Stomach (tissue), 4 donors: ENCODE data around the gene DCST2.

Experiments
- EP300 ChIP-seq: sonication (generic); formaldehyde crosslinking; IDR thresholded peaks from one replicate; pipeline ENCODE4 v1.6.1; 2017; ENCODE audit warnings: antibody characterized with exemption
- POLR2A ChIP-seq, 4 donors: fragments of 450-650 bp; IDR thresholded peaks; one replicate each; pipeline ENCODE4 v1.6.1; 2016; ENCODE audit warnings: antibody characterized with exemption in 4 of 4, control low read depth in 2 of 4, mild to moderate bottlenecking in 1 of 4, moderate library complexity in 1 of 4
- TF ChIP-seq, protein P1 (sequence below), 7 experiments: fragments of 450-650 bp in 4 of 7; fragments of 200-600 bp in 3 of 7; sonication (generic) in 3 of 7; IDR thresholded peaks; one replicate each; pipeline ENCODE4 v1.5.1; 2016 to 2019; ENCODE audit warnings: antibody characterized with exemption in 7 of 7, control low read depth in 2 of 7, mild to moderate bottlenecking in 1 of 7

DNA sequence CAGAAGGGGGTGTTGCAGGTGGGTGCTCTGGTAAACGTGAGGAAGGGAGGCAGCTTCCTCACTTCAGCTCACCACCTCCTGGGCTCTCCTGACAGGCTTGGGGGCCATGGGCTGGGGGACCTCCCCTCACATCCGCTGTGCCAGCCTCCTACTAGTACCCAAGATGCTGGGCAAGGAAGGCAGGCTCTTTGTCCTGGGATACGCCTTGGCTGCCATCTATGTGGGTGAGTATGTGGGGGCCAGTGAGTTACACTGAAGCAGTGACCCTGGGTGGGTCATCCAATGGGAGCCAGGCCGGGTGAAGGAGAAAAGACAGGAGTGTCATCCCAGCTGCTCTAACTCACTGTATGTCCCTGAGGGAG lies 5.7 kb upstream of the DCST2 start:
- TF ChIP-seq POLR2A (IDR thresholded peaks at IDR 0.05) (no peak), EP300 (no peak)
- TF ChIP-seq, protein P1, sequence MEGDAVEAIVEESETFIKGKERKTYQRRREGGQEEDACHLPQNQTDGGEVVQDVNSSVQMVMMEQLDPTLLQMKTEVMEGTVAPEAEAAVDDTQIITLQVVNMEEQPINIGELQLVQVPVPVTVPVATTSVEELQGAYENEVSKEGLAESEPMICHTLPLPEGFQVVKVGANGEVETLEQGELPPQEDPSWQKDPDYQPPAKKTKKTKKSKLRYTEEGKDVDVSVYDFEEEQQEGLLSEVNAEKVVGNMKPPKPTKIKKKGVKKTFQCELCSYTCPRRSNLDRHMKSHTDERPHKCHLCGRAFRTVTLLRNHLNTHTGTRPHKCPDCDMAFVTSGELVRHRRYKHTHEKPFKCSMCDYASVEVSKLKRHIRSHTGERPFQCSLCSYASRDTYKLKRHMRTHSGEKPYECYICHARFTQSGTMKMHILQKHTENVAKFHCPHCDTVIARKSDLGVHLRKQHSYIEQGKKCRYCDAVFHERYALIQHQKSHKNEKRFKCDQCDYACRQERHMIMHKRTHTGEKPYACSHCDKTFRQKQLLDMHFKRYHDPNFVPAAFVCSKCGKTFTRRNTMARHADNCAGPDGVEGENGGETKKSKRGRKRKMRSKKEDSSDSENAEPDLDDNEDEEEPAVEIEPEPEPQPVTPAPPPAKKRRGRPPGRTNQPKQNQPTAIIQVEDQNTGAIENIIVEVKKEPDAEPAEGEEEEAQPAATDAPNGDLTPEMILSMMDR (IDR thresholded peaks at IDR 0.05): no peak
